SK-N-DZ (cell line): Measurements from ENCODE around the gene FLNA.
"Not testable (repeated sequence)": the region's sequence is repeated elsewhere in the genome, so short reads cannot be mapped to it uniquely, and the experiment has no call there.

ENCODE experiments used
- DNase-seq: peaks from one replicate; pipeline ENCODE4 v3.0.0-alpha.2; 2015; ENCODE audit warnings: low spot score

The FLNA gene

GRCh38 chrX:154358829-154359228 lies 15.6 kb downstream of the FLNA start:
- no peak for DNase-seq

- no peak for DNase-seq
Measured at GRCh38 chrX:154358011-154358410, 16.4 kb downstream of the FLNA start.

DNA sequence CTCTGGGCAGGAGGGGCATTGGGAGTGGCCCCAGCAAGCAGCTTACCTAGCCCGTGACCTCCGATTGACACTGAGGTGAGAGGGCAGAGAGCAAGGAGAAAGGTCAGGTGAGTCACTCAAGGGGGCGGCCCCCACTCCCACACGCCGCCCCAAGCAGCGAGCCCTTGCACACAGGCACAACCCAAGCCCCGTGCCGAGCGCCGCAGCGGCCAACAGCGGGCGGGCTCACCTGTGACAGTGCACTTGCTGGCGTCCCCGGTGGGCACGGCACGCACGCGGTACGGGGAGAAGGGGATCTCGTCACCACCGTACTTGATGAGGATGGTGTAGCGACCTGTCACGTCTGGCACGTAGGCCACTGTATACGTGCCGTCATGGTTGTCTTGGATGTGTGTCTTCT lies 17.2 kb downstream of the FLNA start:
- DNase-seq: no peak

GRCh38 chrX:154356596-154356995 lies 17.8 kb downstream of the FLNA start:
- no peak for DNase-seq

DNA sequence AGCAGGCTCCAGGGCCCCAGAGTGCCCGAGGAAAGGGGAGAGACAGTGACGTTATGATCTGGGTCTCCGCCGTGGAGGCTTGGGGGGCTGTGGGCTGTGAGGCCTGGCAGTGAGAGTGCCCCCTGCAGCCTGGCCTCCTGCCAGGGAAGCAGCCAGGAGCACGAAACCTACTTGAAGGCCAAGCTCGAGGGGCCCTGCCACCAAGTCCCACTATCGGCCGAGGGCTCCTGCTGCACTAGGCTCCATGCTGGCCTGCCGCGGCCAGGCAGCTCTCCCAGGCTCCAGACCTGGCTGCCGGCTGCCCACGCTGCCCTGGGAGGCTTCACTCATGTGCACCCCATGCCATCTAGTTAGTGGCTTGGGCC lies 18.7 kb downstream of the FLNA start:
- no peak for DNase-seq

GRCh38 chrX:154355094-154355775 lies 19.2 kb downstream of the FLNA start:
- DNase-seq: no peak

DNA sequence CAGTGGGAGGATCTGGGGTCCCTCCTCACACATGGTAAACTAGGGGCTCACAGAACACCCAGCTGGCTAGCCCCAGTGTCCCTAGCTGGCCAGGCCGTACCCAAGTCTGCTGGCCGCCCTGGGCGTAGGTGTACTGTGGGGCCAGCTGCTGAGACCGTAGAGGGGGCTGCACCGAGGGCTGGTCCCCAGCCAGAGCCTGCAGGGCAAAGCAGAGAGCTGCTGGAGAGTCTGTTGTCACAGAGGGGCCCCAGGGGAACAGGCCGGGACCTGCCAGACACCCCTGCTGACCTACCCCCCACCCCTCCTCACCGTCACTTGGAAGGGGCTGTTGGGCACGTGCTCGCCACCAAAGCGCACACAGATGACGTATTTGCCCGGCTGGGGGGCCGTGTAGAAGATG lies 19.9 kb downstream of the FLNA start:
- no peak for DNase-seq

- no peak for DNase-seq
Measured at GRCh38 chrX:154354013-154354412, 20.4 kb downstream of the FLNA start.

DNA sequence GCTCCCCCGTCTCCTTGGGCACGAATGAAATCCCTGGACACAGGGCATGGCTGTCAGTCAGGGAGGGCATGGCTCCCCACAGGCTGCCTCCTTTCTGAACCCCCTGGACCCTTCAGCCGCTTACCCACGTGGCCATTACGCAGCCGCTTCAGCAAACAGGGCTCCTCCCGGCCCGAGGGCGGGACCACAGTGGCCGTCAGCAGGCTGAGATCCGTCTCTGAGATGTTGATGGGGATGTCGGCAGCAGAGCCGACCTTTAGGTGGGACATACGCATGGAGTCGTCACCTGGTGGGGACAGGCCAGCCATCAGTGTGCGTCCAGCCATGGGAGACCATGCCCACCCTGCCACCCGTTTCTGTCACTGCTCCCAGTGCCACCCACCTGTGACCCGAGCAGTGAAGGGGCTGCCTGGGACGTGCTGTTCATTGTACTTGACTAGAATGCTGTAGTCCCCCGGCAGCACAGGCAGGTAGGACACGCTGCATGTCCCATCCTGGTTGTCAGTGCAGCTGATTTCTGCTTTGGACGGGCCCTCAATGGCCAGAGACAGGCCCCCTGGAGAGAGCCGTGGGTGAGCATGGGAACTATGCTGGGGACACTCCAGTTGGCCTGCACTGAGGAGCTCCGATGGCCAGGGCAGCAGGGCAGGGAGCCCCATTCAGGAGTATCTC lies 21.1 kb downstream of the FLNA start:
- no peak for DNase-seq

- no peak for DNase-seq
Measured at GRCh38 chrX:154352466-154352865, 22.0 kb downstream of the FLNA start.

- no peak for DNase-seq
Measured at GRCh38 chrX:154352012-154352401, 22.4 kb downstream of the FLNA start.

DNA sequence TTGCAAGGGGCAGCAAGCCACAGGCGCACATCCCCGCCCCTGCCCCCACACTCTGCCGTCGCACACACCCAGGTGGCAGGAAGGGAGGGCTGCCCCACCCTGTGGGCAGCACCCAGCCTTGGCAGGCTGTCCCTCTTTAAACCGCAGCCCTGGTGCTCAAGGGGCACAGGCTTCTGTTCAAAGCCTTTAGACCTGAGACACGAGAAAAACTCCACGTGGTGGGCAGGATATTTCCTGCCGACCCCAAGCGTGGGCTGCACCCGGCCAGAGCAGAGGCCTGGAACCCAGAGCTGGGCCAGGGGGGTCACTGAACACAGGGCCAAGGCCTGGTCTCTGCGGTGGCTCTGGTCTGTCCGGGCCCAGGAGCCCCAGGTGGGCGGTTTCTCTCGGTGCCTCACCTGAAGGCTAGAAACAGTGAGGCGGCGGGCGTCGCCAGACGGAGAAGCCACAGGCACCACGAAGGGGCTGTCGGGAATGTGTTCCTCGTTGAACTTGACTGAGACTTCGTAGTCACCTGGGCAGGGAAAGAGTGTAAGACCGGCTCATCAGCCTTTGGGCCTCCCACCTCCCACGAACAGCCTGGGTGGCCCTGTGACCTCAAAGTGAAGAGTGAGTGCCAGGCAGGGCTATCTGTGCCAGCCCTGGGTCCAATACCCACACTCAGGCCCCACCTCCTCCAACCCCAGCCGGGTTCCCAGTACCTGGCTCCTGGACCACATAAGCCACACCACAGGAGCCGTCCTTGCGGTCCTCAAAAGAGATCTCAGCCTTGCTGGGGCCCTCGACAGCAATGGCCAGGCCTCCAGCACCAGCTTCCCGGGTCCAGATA lies 23.0 kb downstream of the FLNA start:
- no peak for DNase-seq

GRCh38 chrX:154350429-154351182 lies 23.8 kb downstream of the FLNA start:
- DNase-seq: no peak

DNA sequence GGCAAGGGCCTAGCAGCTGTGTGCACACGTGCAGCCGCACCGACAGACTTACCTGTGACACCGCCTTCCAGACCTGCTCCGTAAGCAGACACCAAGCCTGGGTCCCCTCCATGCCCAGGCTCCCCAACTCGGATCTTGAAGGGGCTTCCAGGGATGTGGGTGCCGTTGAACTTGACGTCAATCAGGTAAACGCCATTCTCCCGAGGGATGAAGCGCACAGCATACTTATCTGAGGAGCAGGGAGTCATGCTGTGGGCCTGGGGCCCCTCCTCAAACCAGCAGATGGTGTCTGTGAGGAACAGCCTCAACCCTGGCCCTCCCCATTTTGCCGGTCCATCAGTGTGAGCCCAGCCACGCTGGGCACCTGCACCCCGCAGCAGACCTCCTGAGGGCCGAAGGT lies 24.5 kb downstream of the FLNA start:
- no peak for DNase-seq

GRCh38 chrX:154349359-154349935 lies 25.0 kb downstream of the FLNA start:
- no peak for DNase-seq

DNA sequence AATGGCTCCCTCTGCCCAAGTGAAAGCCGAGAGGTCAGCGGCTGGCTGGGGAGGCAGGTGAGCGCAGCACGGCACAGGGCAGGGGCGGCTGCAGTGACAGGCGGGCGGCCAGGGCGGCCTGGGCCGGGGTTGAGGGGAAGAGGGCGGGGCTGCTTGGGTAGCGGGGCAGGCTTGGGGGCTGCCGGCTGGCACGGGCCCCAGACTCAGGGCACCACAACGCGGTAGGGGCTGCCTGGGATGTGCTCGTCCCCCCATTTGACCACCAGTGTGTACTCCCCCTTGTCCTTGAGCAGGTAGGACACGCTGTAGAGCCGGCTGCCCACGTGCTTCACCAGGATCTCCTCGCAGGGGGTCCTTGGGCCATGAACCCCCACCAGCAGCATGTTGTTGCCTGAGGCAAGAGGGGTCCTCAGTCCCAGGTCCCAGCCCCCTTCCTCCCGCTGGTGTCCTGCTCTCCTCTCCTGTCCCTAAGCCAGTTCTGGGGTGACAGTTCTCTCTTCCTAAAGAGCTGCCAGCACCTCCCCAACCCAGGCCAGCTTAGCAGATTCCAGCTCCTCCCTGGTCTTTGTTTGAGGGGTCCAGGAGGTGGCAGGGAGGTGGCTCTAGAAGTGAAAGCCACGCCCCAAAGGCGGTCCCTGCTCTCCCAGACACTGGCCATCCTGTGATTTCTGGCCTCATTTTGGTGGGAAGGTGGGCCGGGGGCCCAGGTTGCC lies 25.6 kb downstream of the FLNA start:
- no peak for DNase-seq

- no peak for DNase-seq
Measured at GRCh38 chrX:154348114-154348531, 26.3 kb downstream of the FLNA start.

- DNase-seq: not testable (repeated sequence)
Measured at GRCh38 chrX:154343620-154344019, 30.8 kb downstream of the FLNA start.

DNA sequence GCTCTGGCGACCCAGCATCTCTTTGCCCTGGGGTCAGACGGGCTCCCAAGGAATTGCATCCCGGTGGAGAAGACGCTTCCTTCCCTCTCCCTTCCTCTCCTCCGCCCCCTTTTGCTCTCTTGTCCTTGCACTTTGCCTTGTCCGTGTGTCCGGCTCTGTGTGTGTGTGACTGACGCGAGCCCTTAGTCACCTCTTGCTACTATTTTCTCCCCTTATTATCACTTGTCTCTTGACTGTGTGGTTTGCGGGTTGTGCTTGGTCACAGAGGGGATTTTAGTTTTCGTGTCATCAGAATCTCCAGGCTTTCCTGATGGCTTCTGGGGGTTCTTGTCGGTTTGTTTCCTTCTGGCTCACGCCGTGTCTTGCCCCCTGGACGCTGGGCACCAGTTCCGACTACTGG lies 31.4 kb downstream of the FLNA start:
- not testable (repeated sequence) for DNase-seq

GRCh38 chrX:154341399-154342298 lies 32.8 kb downstream of the FLNA start:
- DNase-seq: not testable (repeated sequence)
